GM18517 (cell line): ENCODE data around the gene CUL3.
A peak's percentile ranks its signal among the peaks of the same experiment; 100 is the strongest.
"Not testable (repeated sequence)": the region's sequence is repeated elsewhere in the genome, so short reads cannot be mapped to it uniquely, and the experiment has no call there.

ENCODE experiments used
- ATAC-seq: cut with Tn5 transposase; IDR thresholded peaks from one replicate; pipeline ENCODE4 v1.9.1; 2021; ENCODE audit warnings: mild to moderate bottlenecking, moderate library complexity; ENCODE audit not compliant: unreplicated experiment

CUL3 gene

GRCh38 chr2:224585211-224586088 lies at the start of gene CUL3:
Gene CUL3 (minus strand): TSS chr2:224585363. CDS start chr2:224585009, 354 bp downstream.
- ATAC-seq: peak; percentile 74

- no peak for ATAC-seq
These were observed 45.7 kb upstream of the CUL3 start for GRCh38 chr2:224630659-224631550.

GRCh38 chr2:224628416-224628815 lies 43.3 kb upstream of the CUL3 start:
- no peak for ATAC-seq

- ATAC-seq: no peak
These were observed 41.6 kb upstream of the CUL3 start for GRCh38 chr2:224626735-224627134.

- no peak for ATAC-seq
These were observed 28.6 kb upstream of the CUL3 start for GRCh38 chr2:224613543-224614286.

GRCh38 chr2:224612578-224612977 lies 27.4 kb upstream of the CUL3 start:
- no peak for ATAC-seq

GRCh38 chr2:224611938-224612337 lies 26.8 kb upstream of the CUL3 start:
- ATAC-seq: no peak

- no peak for ATAC-seq
These were observed 22.9 kb upstream of the CUL3 start for GRCh38 chr2:224608104-224608503.

- ATAC-seq: not testable (repeated sequence)
These were observed 18.8 kb upstream of the CUL3 start for GRCh38 chr2:224603746-224604500.

- ATAC-seq: not testable (repeated sequence)
These were observed 17.7 kb upstream of the CUL3 start for GRCh38 chr2:224602778-224603375.

GRCh38 chr2:224601923-224602322 lies 16.8 kb upstream of the CUL3 start:
- no peak for ATAC-seq

GRCh38 chr2:224598678-224599077 lies 13.5 kb upstream of the CUL3 start:
- ATAC-seq: no peak

GRCh38 chr2:224596289-224596688 lies 11.1 kb upstream of the CUL3 start:
- ATAC-seq: no peak

GRCh38 chr2:224595518-224595917 lies 10.4 kb upstream of the CUL3 start:
- ATAC-seq: no peak

GRCh38 chr2:224594840-224595239 lies 9.7 kb upstream of the CUL3 start:
- no peak for ATAC-seq

GRCh38 chr2:224591220-224591619 lies 6.1 kb upstream of the CUL3 start:
- ATAC-seq: no peak

- ATAC-seq: no peak
These were observed 1.0 kb upstream of the CUL3 start for GRCh38 chr2:224586127-224586695.

- ATAC-seq: peak; percentile 36
These were observed 365 bp downstream of the CUL3 start for GRCh38 chr2:224584785-224585210.

- ATAC-seq: no peak
These were observed 915 bp downstream of the CUL3 start for GRCh38 chr2:224584111-224584784.
